ENCODE data around the gene STN1.

- TF ChIP-seq GATA2 (IDR thresholded peaks at IDR 0.05; ENCODE audit: low read depth, low read length) (no peak), GATA3 (IDR thresholded peaks at IDR 0.05; ENCODE audit: low read depth, low read length) (no peak)
These were observed 16.7 kb downstream of the STN1 start for GRCh38 chr10:103901299-103901698.

Measured in SH-SY5Y (cell line).